Body of pancreas (tissue), 4 donors: Measurements from ENCODE around the gene ZNF239. TPM values are rescaled to one million over a fixed set of nuclear protein-coding genes. Genes with fewer than 3 reads are reported as not detected.

Experiments used
- ATAC-seq: fragments of 150-250 bp; one replicate; pipeline ENCODE4 v1.9.1; 2016
- DNase-seq, 4 donors: peaks; one replicate each; pipeline ENCODE4 v3.0.0-alpha.2; 2019
- H3K27ac ChIP-seq, 4 donors: fragments of 200-600 bp; sonication (generic); 1 replicate in 3 of 4; 2 replicates in 1 of 4; pipeline versions ENCODE4 v1.5.1 to v1.6.1; 2016 to 2019; ENCODE audit warnings: mild to moderate bottlenecking in 1 of 4, mixed read lengths in 1 of 4, moderate library complexity in 1 of 4
- H3K27me3 ChIP-seq, 2 donors: fragments of 200-600 bp; sonication (generic); one replicate each; pipeline ENCODE4 v1.6.0; 2016; ENCODE audit warnings: mild to moderate bottlenecking in 1 of 2
- H3K36me3 ChIP-seq, 2 donors: fragments of 200-600 bp; sonication (generic); replicated peaks in 1 of 2; 2 replicates each; pipeline ENCODE4 v1.5.1; 2016; ENCODE audit warnings: low read depth in 2 of 2; ENCODE audit not compliant: insufficient read depth in 1 of 2
- H3K4me1 ChIP-seq: fragments of 200-600 bp; sonication (generic); one replicate; pipeline ENCODE4 v1.6.0; 2016
- H3K4me3 ChIP-seq, 2 donors: fragments of 200-600 bp; sonication (generic); 1 replicate in 1 of 2; 2 replicates in 1 of 2; pipeline ENCODE4 v1.5.1; 2016 to 2019
- H3K9me3 ChIP-seq, 3 donors: fragments of 200-600 bp; sonication (generic); 1 replicate in 2 of 3; 2 replicates in 1 of 3; pipeline ENCODE4 v1.5.1; 2016
- CTCF ChIP-seq, 7 experiments: fragments of 450-650 bp in 4 of 7; fragments of 200-600 bp in 3 of 7; sonication (generic) in 3 of 7; IDR thresholded peaks; one replicate each; pipeline ENCODE4 v1.5.1; 2016 to 2019; ENCODE audit warnings: antibody characterized with exemption in 7 of 7
- POLR2A ChIP-seq, 3 donors: fragments of 450-650 bp; IDR thresholded peaks; one replicate each; pipeline ENCODE4 v1.6.1; 2016; ENCODE audit warnings: antibody characterized with exemption in 3 of 3, mild to moderate bottlenecking in 2 of 3
- WGBS, 2 donors: methylation state at CpG; one replicate each; pipeline ENCODE4 v1.1.5; 2017; 5-methylcytosine and 5-hydroxymethylcytosine counted together
- intact Hi-C: fragments of 100-400 bp; cut with DNase I; formaldehyde crosslinking; loops from one replicate; pipeline ENCODE4 v1.15.1; 2023
- total RNA-seq, 2 donors: library from RNA; depleted of rRNA; stranded (reverse); fragments of >200 nt; gene quantifications; one replicate each; pipeline ENCODE4 v1.1.0, GENCODE V29; 2016

ZNF239 gene
- total RNA-seq, 2 donors from 2014 or later, result 4.9 to 10.2 TPM

GRCh38 chr10:43616697-43617370 lies 42.4 kb upstream of the ZNF239 start:
- Histone ChIP-seq H3K4me3 (no peak overlapping the region), H3K4me1 (no peaks in the 10 kb centered on the region), H3K27me3 (no peaks in the 10 kb centered on the region), H3K36me3 (peaks cover 10 to 22% of the 10 kb centered on the region in 2 donors), H3K9me3 (peaks cover 0 to 25% (median 0%) of the 10 kb centered on the region in 3 donors), H3K27ac (no peak overlapping the region)
- TF ChIP-seq CTCF (IDR thresholded peaks at IDR 0.05) (no peak), POLR2A (IDR thresholded peaks at IDR 0.05) (no peak)
- WGBS, 2 donors, result 81 to 95% methylated on average over 6 of the region's 6 CpGs
- no peak for DNase-seq
- no peak for ATAC-seq
- intact Hi-C loops, result no loop called here

- intact Hi-C loops, result no loop called here
- no peak for DNase-seq
Observed at GRCh38 chr10:43610636-43611035, 36.2 kb upstream of the ZNF239 start.

GRCh38 chr10:43607199-43607573 lies 32.8 kb upstream of the ZNF239 start:
- Histone ChIP-seq H3K4me1 (peaks cover 4% of the 10 kb centered on the region), H3K9me3 (no peaks in the 10 kb centered on the region), H3K27me3 (no peaks in the 10 kb centered on the region), H3K36me3 (no peaks in the 10 kb centered on the region), H3K27ac (peak overlapping the region in 3 of 4 donors; percentile 65 to 82 (median 66)), H3K4me3 (peak overlapping the region; percentile 68 to 88)
- DNase-seq (no peak), ATAC-seq (no peak)
- TF ChIP-seq CTCF (IDR thresholded peaks at IDR 0.05) (no peak), POLR2A (IDR thresholded peaks at IDR 0.05) (no peak)
- WGBS, 2 donors, result 48 to 59% methylated on average over 10 of the region's 10 CpGs
- intact Hi-C loops, result no loop called here

More at GRCh38 chr10:43610636-43611035, 36.2 kb upstream of the ZNF239 start:
- H3K4me1 ChIP-seq, result peaks cover 4% of the 10 kb centered on the region
- H3K4me3 ChIP-seq, result no peak overlapping the region
- peaks cover 0 to 7% of the 10 kb centered on the region in 2 donors for H3K36me3 ChIP-seq
- H3K27ac ChIP-seq, result no peak overlapping the region
- H3K27me3 ChIP-seq, result no peaks in the 10 kb centered on the region
- peaks cover 0 to 6% (median 0%) of the 10 kb centered on the region in 3 donors for H3K9me3 ChIP-seq
- no peak for TF ChIP-seq CTCF (IDR thresholded peaks at IDR 0.05)
- no peak for ATAC-seq

GRCh38 chr10:43606323-43607198 lies 32.1 kb upstream of the ZNF239 start, which contains the start of gene ZNF485:
Gene ZNF485 (plus strand): TSS chr10:43606438. CDS start chr10:43607051, 613 bp downstream.
- intact Hi-C loops, result no loop called here
- Histone ChIP-seq H3K27me3 (no peaks in the 10 kb centered on the region), H3K36me3 (no peaks in the 10 kb centered on the region), H3K4me3 (peak within 1 kb of the TSS; percentile 68 to 88), H3K27ac (peak within 1 kb of the TSS; percentile 65 to 82 (median 68)), H3K9me3 (no peaks in the 10 kb centered on the region), H3K4me1 (peaks cover 4% of the 10 kb centered on the region)
- peak; percentile 65 to 74 (median 67) for DNase-seq
- TF ChIP-seq CTCF (IDR thresholded peaks at IDR 0.05) (peak in 1 of 7 experiments; percentile 14), POLR2A (IDR thresholded peaks at IDR 0.05) (peak; percentile 44 to 70 (median 67))
- 1 to 2% methylated on average over 15 to 57 of the region's 58 CpGs for WGBS, 2 donors
- ATAC-seq, result peak; percentile 86
